OCI-LY7 (cell line): ENCODE measurements around the gene PWP1. TPM values are rescaled to one million over a fixed set of nuclear protein-coding genes. Genes with fewer than 3 reads are reported as not detected.
"Not testable (repeated sequence)": the region's sequence is repeated elsewhere in the genome, so short reads cannot be mapped to it uniquely, and the experiment has no call there.

Experiments
- BruUV-seq: library from RNA; stranded (reverse); fragments of 400-500 nt; replicated peaks from 2 replicates; lab custom pipeline; 2021; lab: Mats Ljungman, UMichigan
- CTCF ChIA-PET: fragments of 300-600 bp; sonication (Branson Sonifier 250); formaldehyde crosslinking; loops from one replicate; lab custom pipeline; 2022; ENCODE audit warnings: antibody characterized with exemption; ENCODE audit not compliant: unreplicated experiment; lab: Charles Lee
- POLR2A ChIA-PET: fragments of 300-600 bp; sonication (Branson Sonifier 250); formaldehyde crosslinking; loops from one replicate; lab custom pipeline; 2022; ENCODE audit warnings: antibody characterized with exemption; lab: Charles Lee
- DNase-seq: peaks from one replicate; pipeline ENCODE4 v3.0.0-alpha.2; 2015; ENCODE audit warnings: low spot score
- H2AFZ ChIP-seq: fragments of 200-600 bp; sonication (generic), shearing (Covaris generic); 2 replicates; pipeline ENCODE4 v1.6.1; 2014; ENCODE audit warnings: mild to moderate bottlenecking, antibody characterized with exemption, low read length, moderate library complexity
- H3K27ac ChIP-seq: fragments of 200-600 bp; sonication (generic); 2 replicates; pipeline ENCODE4 v1.5.1; 2014; ENCODE audit warnings: mixed run types, low read depth, mild to moderate bottlenecking, moderate library complexity, low read length, inconsistent platforms; ENCODE audit not compliant: poor library complexity, severe bottlenecking
- H3K36me3 ChIP-seq: fragments of 200-600 bp; sonication (generic); 2 replicates; pipeline ENCODE4 v1.6.1; 2014; ENCODE audit warnings: mild to moderate bottlenecking, antibody characterized with exemption, low read length, moderate library complexity, mixed read lengths; ENCODE audit not compliant: insufficient read depth
- H3K4me1 ChIP-seq: fragments of 200-600 bp; sonication (generic); 2 replicates; pipeline ENCODE4 v1.5.1; 2014; ENCODE audit warnings: mild to moderate bottlenecking, low read length; ENCODE audit not compliant: insufficient read depth, poor library complexity, severe bottlenecking
- H3K4me2 ChIP-seq: fragments of 200-600 bp; sonication (generic); 2 replicates; pipeline ENCODE4 v1.6.1; 2014; ENCODE audit warnings: mild to moderate bottlenecking, low read length
- H3K4me3 ChIP-seq: fragments of 200-600 bp; sonication (generic); 2 replicates; pipeline ENCODE4 v1.5.1; 2014; ENCODE audit warnings: mild to moderate bottlenecking, low read depth, low read length; ENCODE audit not compliant: poor library complexity, severe bottlenecking
- H3K79me2 ChIP-seq: fragments of 200-600 bp; sonication (generic); 2 replicates; pipeline ENCODE4 v1.6.1; 2016; ENCODE audit warnings: low read depth, mild to moderate bottlenecking, low read length, moderate library complexity, mixed read lengths; ENCODE audit not compliant: insufficient read depth
- H3K9me2 ChIP-seq: fragments of 200-600 bp; sonication (generic); 2 replicates; pipeline ENCODE4 v1.6.1; 2016; ENCODE audit warnings: mild to moderate bottlenecking, low read length, mixed read lengths; ENCODE audit not compliant: insufficient read depth
- H3K9me3 ChIP-seq: fragments of 200-600 bp; sonication (generic); 2 replicates; pipeline ENCODE4 v1.6.1; 2014; ENCODE audit warnings: mild to moderate bottlenecking, mixed run types, low read length, mixed read lengths
- H4K20me1 ChIP-seq: fragments of 200-600 bp; sonication (generic); 2 replicates; pipeline ENCODE4 v1.6.1; 2014; ENCODE audit warnings: mild to moderate bottlenecking, antibody characterized with exemption, low read length, moderate library complexity, mixed read lengths; ENCODE audit not compliant: insufficient read depth
- EZH2phosphoT487 ChIP-seq: fragments of 200-600 bp; sonication (generic); IDR thresholded peaks from 2 replicates; pipeline ENCODE4 v1.6.1; 2018; ENCODE audit warnings: low read depth, borderline replicate concordance, mild to moderate bottlenecking, mixed run types, antibody characterized with exemption, low read length, moderate library complexity, mixed read lengths
- intact Hi-C: fragments of 100-400 bp; cut with micrococcal nuclease; formaldehyde crosslinking; loops from one replicate; pipeline ENCODE4 v1.10.0; 2022; ENCODE audit not compliant: unreplicated experiment
- total RNA-seq, 2 experiments: library from RNA; depleted of rRNA in 1 of 2; stranded (reverse); fragments of >200 nt in 1 of 2; shearing (Covaris generic) in 1 of 2; gene quantifications; 2 replicates each; pipeline ENCODE4 v1.2.3, GENCODE V29; 2014 to 2022
- TF ChIP-seq, protein P1 (sequence below): fragments of 200-600 bp; sonication (generic); conservative IDR thresholded peaks from 2 replicates; pipeline ENCODE4 v1.5.1; 2014; ENCODE audit warnings: mild to moderate bottlenecking, antibody characterized with exemption, low read length, moderate library complexity, mixed read lengths

The PWP1 gene
- total RNA-seq, 2 experiments from 2014 or later = 28.2 to 44.5 TPM

DNA sequence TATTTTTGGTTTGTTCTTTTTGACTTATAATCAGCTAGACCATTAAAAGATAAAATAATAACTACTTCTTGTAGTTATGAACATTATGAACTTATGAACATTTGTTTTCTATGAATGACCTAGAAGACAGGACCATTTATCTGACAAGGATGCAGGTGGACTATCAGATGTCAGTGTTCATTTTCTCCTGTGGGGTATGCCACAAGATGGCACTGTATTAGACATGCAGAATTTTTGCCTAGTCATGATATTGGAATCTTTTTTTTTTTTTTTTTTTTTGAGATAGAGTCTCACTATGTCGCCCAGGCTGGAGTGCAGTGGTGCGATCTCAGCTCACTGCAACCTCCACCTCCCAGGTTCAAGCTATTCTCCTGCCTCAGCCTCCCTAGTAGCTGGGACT, 10.2 kb downstream of the PWP1 start:
- intact Hi-C loops = loop anchor here (5.0 kb wide), 1 partner anchor 57 kb away; no protein-coding TSS in a partner anchor
- H3K9me2 ChIP-seq, H2AFZ ChIP-seq, H3K4me2 ChIP-seq, CTCF ChIA-PET, H3K9me3 ChIP-seq, H3K4me1 ChIP-seq, H4K20me1 ChIP-seq, H3K27ac ChIP-seq, H3K79me2 ChIP-seq, H3K4me3 ChIP-seq, BruUV-seq: not testable (repeated sequence)
- peak; percentile 12 for DNase-seq
- peaks cover 100% of the 10 kb centered on the region for H3K36me3 ChIP-seq
- TF ChIP-seq, protein P1, sequence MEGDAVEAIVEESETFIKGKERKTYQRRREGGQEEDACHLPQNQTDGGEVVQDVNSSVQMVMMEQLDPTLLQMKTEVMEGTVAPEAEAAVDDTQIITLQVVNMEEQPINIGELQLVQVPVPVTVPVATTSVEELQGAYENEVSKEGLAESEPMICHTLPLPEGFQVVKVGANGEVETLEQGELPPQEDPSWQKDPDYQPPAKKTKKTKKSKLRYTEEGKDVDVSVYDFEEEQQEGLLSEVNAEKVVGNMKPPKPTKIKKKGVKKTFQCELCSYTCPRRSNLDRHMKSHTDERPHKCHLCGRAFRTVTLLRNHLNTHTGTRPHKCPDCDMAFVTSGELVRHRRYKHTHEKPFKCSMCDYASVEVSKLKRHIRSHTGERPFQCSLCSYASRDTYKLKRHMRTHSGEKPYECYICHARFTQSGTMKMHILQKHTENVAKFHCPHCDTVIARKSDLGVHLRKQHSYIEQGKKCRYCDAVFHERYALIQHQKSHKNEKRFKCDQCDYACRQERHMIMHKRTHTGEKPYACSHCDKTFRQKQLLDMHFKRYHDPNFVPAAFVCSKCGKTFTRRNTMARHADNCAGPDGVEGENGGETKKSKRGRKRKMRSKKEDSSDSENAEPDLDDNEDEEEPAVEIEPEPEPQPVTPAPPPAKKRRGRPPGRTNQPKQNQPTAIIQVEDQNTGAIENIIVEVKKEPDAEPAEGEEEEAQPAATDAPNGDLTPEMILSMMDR = peak; percentile 61
- POLR2A ChIA-PET = interaction anchor here (0.7 kb wide), 3 partner anchors 61 to 1285 kb away, joined by 3 to 4 read pairs (median 4); no protein-coding TSS in a partner anchor

GRCh38 chr12:107702106-107702505, 16.5 kb downstream of the PWP1 start:
- Histone ChIP-seq H3K9me2 (no peaks in the 10 kb centered on the region), H3K4me1 (peaks cover 6% of the 10 kb centered on the region), H3K36me3 (peaks cover 87% of the 10 kb centered on the region), H3K79me2 (no peaks in the 10 kb centered on the region), H3K9me3 (peaks cover 15% of the 10 kb centered on the region; the same call in 1 of the 2 replicates), H3K4me2 (no peak overlapping the region), H3K27ac (no peak overlapping the region), H3K4me3 (no peak overlapping the region), H2AFZ (no peak overlapping the region), H4K20me1 (no peaks in the 10 kb centered on the region)
- ChIA-PET POLR2A (no interaction called here), CTCF (no interaction called here)
- TF ChIP-seq, protein P1 = no peak
- no peak for TF ChIP-seq EZH2phosphoT487
- no TSS peak for BruUV-seq
- no peak for DNase-seq
- intact Hi-C loops = no loop called here

DNA sequence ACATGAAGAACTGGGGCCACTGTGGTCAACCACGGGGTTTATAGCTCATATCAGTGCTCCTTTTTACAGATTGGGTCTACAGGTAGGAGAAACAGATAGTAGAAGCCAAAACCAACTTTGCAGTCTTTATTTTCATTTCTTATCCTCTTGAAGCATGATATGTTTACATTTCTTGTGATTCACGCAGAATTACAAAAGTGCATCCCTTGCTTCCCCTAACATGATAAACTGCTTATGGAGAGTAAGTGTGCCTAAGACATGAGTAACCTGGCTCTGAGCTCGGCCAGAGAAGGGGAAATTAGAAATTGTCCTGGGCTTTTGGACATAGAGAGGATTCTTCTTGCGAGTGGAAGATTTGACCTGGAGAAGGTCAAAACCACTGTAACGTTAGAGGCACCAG, 18.4 kb downstream of the PWP1 start:
- Histone ChIP-seq H3K79me2 (no peaks in the 10 kb centered on the region), H3K4me1 (peaks cover 6% of the 10 kb centered on the region), H2AFZ (no peak overlapping the region), H3K9me2 (no peaks in the 10 kb centered on the region), H3K27ac (no peak overlapping the region), H4K20me1 (no peaks in the 10 kb centered on the region), H3K36me3 (peaks cover 83% of the 10 kb centered on the region), H3K9me3 (peaks cover 15% of the 10 kb centered on the region; the same call in 1 of the 2 replicates), H3K4me3 (no peak overlapping the region), H3K4me2 (no peak overlapping the region)
- no TSS peak for BruUV-seq
- ChIA-PET CTCF (no interaction called here), POLR2A (no interaction called here)
- no peak for DNase-seq
- TF ChIP-seq, protein P1 = no peak
- no peak for TF ChIP-seq EZH2phosphoT487
- intact Hi-C loops = no loop called here

GRCh38 chr12:107705522-107705921, 19.9 kb downstream of the PWP1 start:
- DNase-seq, BruUV-seq, H3K4me3 ChIP-seq, H3K4me1 ChIP-seq, intact Hi-C loops, H3K4me2 ChIP-seq, H3K79me2 ChIP-seq, H3K27ac ChIP-seq, CTCF ChIA-PET, H2AFZ ChIP-seq, H3K9me2 ChIP-seq, H4K20me1 ChIP-seq: not testable (repeated sequence)
- Histone ChIP-seq H3K9me3 (peaks cover 10% of the 10 kb centered on the region; the same call in 1 of the 2 replicates), H3K36me3 (peaks cover 81% of the 10 kb centered on the region)
- POLR2A ChIA-PET = interaction anchor here (0.7 kb wide), 1 partner anchor 184 kb away, joined by 3 read pairs; no protein-coding TSS in a partner anchor
